Mesenchymal stem cell (in vitro differentiated cells and primary cell): ENCODE results near the gene UGGT2.
A peak's percentile ranks its signal among the peaks of the same experiment; 100 is the strongest.

Experiments used
- DNase-seq: peaks from one replicate; pipeline ENCODE4 v3.0.0-alpha.2; 2013
- H2AFZ ChIP-seq: one replicate; pipeline ENCODE4 v1.6.1; 2013; ENCODE audit warnings: low read depth, mild to moderate bottlenecking, control low read depth, inconsistent platforms, low read length, moderate library complexity
- H2AK5ac ChIP-seq: 2 replicates; pipeline ENCODE4 v1.6.1; 2013; ENCODE audit warnings: low read length, moderate library complexity, mild to moderate bottlenecking, inconsistent platforms; ENCODE audit not compliant: severe bottlenecking
- H2BK120ac ChIP-seq: one replicate; pipeline ENCODE4 v1.6.1; 2013; ENCODE audit warnings: low read depth, mild to moderate bottlenecking, inconsistent platforms, low read length, moderate library complexity
- H2BK12ac ChIP-seq, 2 experiments: one replicate each; pipeline ENCODE4 v1.6.1; 2013; ENCODE audit warnings: inconsistent platforms in 2 of 2, low read length in 2 of 2, mild to moderate bottlenecking in 2 of 2, moderate library complexity in 2 of 2, control low read depth in 1 of 2
- H2BK15ac ChIP-seq: one replicate; pipeline ENCODE4 v1.6.1; 2013; ENCODE audit warnings: mild to moderate bottlenecking, low read depth, inconsistent platforms; ENCODE audit not compliant: poor library complexity, severe bottlenecking
- H2BK5ac ChIP-seq: 2 replicates; pipeline ENCODE4 v1.6.1; 2013; ENCODE audit warnings: low read depth, mild to moderate bottlenecking, low read length, control low read depth, inconsistent platforms; ENCODE audit not compliant: poor library complexity, severe bottlenecking
- H3K14ac ChIP-seq, 2 experiments: one replicate each; pipeline ENCODE4 v1.6.1; 2013; ENCODE audit warnings: inconsistent platforms in 2 of 2, low read length in 2 of 2, control low read depth in 1 of 2, mild to moderate bottlenecking in 1 of 2, moderate library complexity in 1 of 2
- H3K18ac ChIP-seq, 2 experiments: one replicate each; pipeline ENCODE4 v1.6.1; 2013; ENCODE audit warnings: inconsistent platforms in 2 of 2, low read length in 2 of 2, control low read depth in 1 of 2, low read depth in 1 of 2, mild to moderate bottlenecking in 1 of 2
- H3K23ac ChIP-seq, 2 experiments: one replicate each; pipeline ENCODE4 v1.6.1; 2013; ENCODE audit warnings: inconsistent platforms in 2 of 2, low read length in 2 of 2, mild to moderate bottlenecking in 2 of 2, moderate library complexity in 2 of 2, control low read depth in 1 of 2
- H3K27ac ChIP-seq: 2 replicates; pipeline ENCODE4 v1.5.1; 2013; ENCODE audit warnings: mild to moderate bottlenecking, moderate library complexity, low read length, control low read depth, inconsistent platforms; ENCODE audit not compliant: poor library complexity, severe bottlenecking
- H3K27me3 ChIP-seq, 2 experiments: 2 replicates each; pipeline versions ENCODE4 v1.6.1 to v1.7.0; 2013; ENCODE audit warnings: low read length in 2 of 2, mild to moderate bottlenecking in 2 of 2, moderate library complexity in 2 of 2, control low read depth in 1 of 2, inconsistent platforms in 1 of 2; ENCODE audit not compliant: control insufficient read depth in 1 of 2, insufficient read depth in 1 of 2
- H3K36me3 ChIP-seq, 2 experiments: 2 replicates each; pipeline versions ENCODE4 v1.6.1 to v1.7.0; 2013; ENCODE audit warnings: low read length in 2 of 2, control low read depth in 1 of 2, inconsistent platforms in 1 of 2, low read depth in 1 of 2, mild to moderate bottlenecking in 1 of 2; ENCODE audit not compliant: insufficient read depth in 2 of 2, control insufficient read depth in 1 of 2
- H3K4ac ChIP-seq, 2 experiments: one replicate each; pipeline ENCODE4 v1.6.1; 2013; ENCODE audit warnings: inconsistent platforms in 2 of 2, low read length in 2 of 2, mild to moderate bottlenecking in 2 of 2, moderate library complexity in 2 of 2, control low read depth in 1 of 2, low read depth in 1 of 2
- H3K4me1 ChIP-seq: 2 replicates; pipeline ENCODE4 v1.6.1; 2013; ENCODE audit warnings: low read depth, low read length, control low read depth; ENCODE audit not compliant: control insufficient read depth, insufficient read depth
- H3K4me2 ChIP-seq: 2 replicates; pipeline ENCODE4 v1.6.1; 2013; ENCODE audit warnings: low read length, mild to moderate bottlenecking, inconsistent platforms; ENCODE audit not compliant: poor library complexity, severe bottlenecking
- H3K4me3 ChIP-seq, 2 experiments: 2 replicates each; pipeline versions ENCODE4 v1.5.1 to v1.7.0; 2013; ENCODE audit warnings: low read length in 2 of 2, mild to moderate bottlenecking in 2 of 2, control low read depth in 1 of 2, low read depth in 1 of 2; ENCODE audit not compliant: insufficient read depth in 1 of 2
- H3K79me1 ChIP-seq: replicated peaks from 2 replicates; pipeline ENCODE4 v1.6.1; 2013; ENCODE audit warnings: mild to moderate bottlenecking, control low read depth, low read length, inconsistent platforms; ENCODE audit not compliant: poor library complexity, severe bottlenecking
- H3K9ac ChIP-seq: 2 replicates; pipeline ENCODE4 v1.7.0; 2013; ENCODE audit warnings: mild to moderate bottlenecking, low read length, moderate library complexity
- H3K9me3 ChIP-seq: 2 replicates; pipeline ENCODE4 v1.7.0; 2013; ENCODE audit warnings: mild to moderate bottlenecking, low read length; ENCODE audit not compliant: control insufficient read depth
- H4K8ac ChIP-seq: one replicate; pipeline ENCODE4 v1.6.1; 2013; ENCODE audit warnings: inconsistent platforms, mild to moderate bottlenecking, low read length, moderate library complexity
- H4K91ac ChIP-seq: one replicate; pipeline ENCODE4 v1.6.1; 2013; ENCODE audit warnings: mild to moderate bottlenecking, low read length, inconsistent platforms
- WGBS: methylation state at CpG from one replicate; pipeline ENCODE4 v1.1.7; 2013; ENCODE audit warnings: mixed read lengths; 5-methylcytosine and 5-hydroxymethylcytosine counted together

UGGT2 gene

GRCh38 chr13:95924389-95924994 is 128.7 kb downstream of the UGGT2 start:
- H2BK15ac ChIP-seq, result no peak overlapping the region
- H3K4ac ChIP-seq, result no peak overlapping the region
- no peak overlapping the region for H4K8ac ChIP-seq
- H3K4me2 ChIP-seq, result no peak overlapping the region
- H3K9ac ChIP-seq, result no peak overlapping the region
- H2AFZ ChIP-seq, result no peak overlapping the region
- no peak overlapping the region for H2BK120ac ChIP-seq
- no peak overlapping the region for H2AK5ac ChIP-seq
- WGBS, result 5% methylated on average over 1 of the region's 5 CpGs
- no peaks in the 10 kb centered on the region for H3K27me3 ChIP-seq
- peaks cover 3% of the 10 kb centered on the region for H3K79me1 ChIP-seq
- no peak overlapping the region for H3K4me3 ChIP-seq
- peak overlapping the region; percentile 91 for H3K27ac ChIP-seq
- H2BK5ac ChIP-seq, result peak overlapping the region; percentile 79
- no peak overlapping the region for H4K91ac ChIP-seq
- H3K36me3 ChIP-seq, result peaks cover 0 to 9% of the 10 kb centered on the region in 2 experiments
- H3K18ac ChIP-seq, result no peak overlapping the region
- no peaks in the 10 kb centered on the region for H3K4me1 ChIP-seq
- H3K23ac ChIP-seq, result no peak overlapping the region
- H3K9me3 ChIP-seq, result peaks cover 3% of the 10 kb centered on the region
- H2BK12ac ChIP-seq, result no peak overlapping the region
- H3K14ac ChIP-seq, result no peak overlapping the region
- DNase-seq, result peak; percentile 84

- Histone ChIP-seq H3K27ac (no peak overlapping the region), H3K4me1 (no peaks in the 10 kb centered on the region), H3K14ac (no peak overlapping the region), H4K8ac (no peak overlapping the region), H2BK120ac (no peak overlapping the region), H2BK15ac (no peak overlapping the region), H2AK5ac (no peak overlapping the region), H3K18ac (no peak overlapping the region), H3K9ac (no peak overlapping the region), H3K23ac (no peak overlapping the region), H3K4ac (no peak overlapping the region), H3K4me2 (no peak overlapping the region), H2AFZ (no peak overlapping the region), H3K4me3 (no peak overlapping the region), H3K27me3 (no peaks in the 10 kb centered on the region), H2BK12ac (no peak overlapping the region), H3K36me3 (no peaks in the 10 kb centered on the region), H3K9me3 (no peaks in the 10 kb centered on the region), H3K79me1 (peaks cover 7% of the 10 kb centered on the region), H2BK5ac (no peak overlapping the region), H4K91ac (no peak overlapping the region)
- 75% methylated on average over 2 of the region's 2 CpGs for WGBS
- peak; percentile 13 for DNase-seq
Observed at GRCh38 chr13:95921485-95921884, 131.7 kb downstream of the UGGT2 start.

- Histone ChIP-seq H3K4me3 (no peak overlapping the region), H3K27ac (no peak overlapping the region), H3K9ac (no peak overlapping the region), H2BK12ac (no peak overlapping the region), H3K9me3 (no peaks in the 10 kb centered on the region), H2AK5ac (no peak overlapping the region), H3K4me2 (no peak overlapping the region), H2BK120ac (no peak overlapping the region), H2BK5ac (no peak overlapping the region), H2AFZ (no peak overlapping the region), H3K4ac (no peak overlapping the region), H3K4me1 (peaks cover 5% of the 10 kb centered on the region), H3K14ac (no peak overlapping the region), H4K91ac (no peak overlapping the region), H2BK15ac (no peak overlapping the region), H3K18ac (no peak overlapping the region), H3K36me3 (peaks cover 2% of the 10 kb centered on the region in 2 experiments), H3K23ac (no peak overlapping the region), H4K8ac (no peak overlapping the region), H3K79me1 (peaks cover 7% of the 10 kb centered on the region), H3K27me3 (no peaks in the 10 kb centered on the region)
- no peak for DNase-seq
- 85% methylated on average over 3 of the region's 4 CpGs for WGBS
Observed at GRCh38 chr13:95920485-95920884, 132.7 kb downstream of the UGGT2 start.

- Histone ChIP-seq H3K18ac (no peak overlapping the region), H2AFZ (no peak overlapping the region), H2BK5ac (no peak overlapping the region), H3K4me1 (peaks cover 6% of the 10 kb centered on the region), H3K4ac (no peak overlapping the region), H2BK15ac (no peak overlapping the region), H3K36me3 (peaks cover 2 to 9% of the 10 kb centered on the region in 2 experiments), H3K4me3 (no peak overlapping the region), H3K9ac (no peak overlapping the region), H3K14ac (no peak overlapping the region), H3K9me3 (no peaks in the 10 kb centered on the region), H2AK5ac (no peak overlapping the region), H2BK12ac (no peak overlapping the region), H2BK120ac (no peak overlapping the region), H4K91ac (no peak overlapping the region), H3K27me3 (no peaks in the 10 kb centered on the region), H3K27ac (no peak overlapping the region), H3K4me2 (no peak overlapping the region), H3K79me1 (peaks cover 7% of the 10 kb centered on the region), H3K23ac (no peak overlapping the region), H4K8ac (no peak overlapping the region)
- DNase-seq, result no peak
- 91% methylated on average over 2 of the region's 2 CpGs for WGBS
Observed at GRCh38 chr13:95918860-95919259, 134.3 kb downstream of the UGGT2 start.
